LoVo (cell line): ENCODE data around the gene ERAP2.
"Not testable (repeated sequence)": the region's sequence is repeated elsewhere in the genome, so short reads cannot be mapped to it uniquely, and the experiment has no call there.

ENCODE experiments used
- DNase-seq: peaks from one replicate; pipeline ENCODE4 v3.0.0-alpha.2; 2016; ENCODE audit warnings: low spot score

The ERAP2 gene

GRCh38 chr5:96876292-96876850 lies at the start of gene ERAP2:
ERAP2 (plus strand) TSS chr5:96876500; CDS start chr5:96879686, 3,186 bp downstream.
- DNase-seq, result peak; percentile 64

- no peak for DNase-seq
Observed at GRCh38 chr5:96829297-96829696, 47.0 kb upstream of the ERAP2 start.

DNA sequence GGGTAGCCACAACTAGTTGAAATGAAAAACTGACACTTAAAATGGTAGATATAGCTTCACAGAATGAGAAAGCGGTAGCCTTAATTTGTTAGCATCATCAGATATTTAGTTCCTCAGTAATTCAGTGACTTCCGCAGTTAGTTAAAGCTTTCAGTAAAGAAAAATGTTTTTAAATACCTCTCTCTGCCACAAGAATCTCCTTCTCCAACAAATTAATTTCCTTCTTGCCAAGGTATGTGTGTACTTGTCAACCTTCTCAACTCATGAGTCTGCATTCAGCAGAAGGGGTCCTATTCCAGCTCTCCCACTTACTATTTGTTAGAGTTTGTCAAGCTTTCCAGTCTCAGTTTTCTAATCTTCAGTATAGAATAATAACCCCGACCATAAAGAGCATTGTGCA lies 42.3 kb upstream of the ERAP2 start:
- DNase-seq, result no peak

DNA sequence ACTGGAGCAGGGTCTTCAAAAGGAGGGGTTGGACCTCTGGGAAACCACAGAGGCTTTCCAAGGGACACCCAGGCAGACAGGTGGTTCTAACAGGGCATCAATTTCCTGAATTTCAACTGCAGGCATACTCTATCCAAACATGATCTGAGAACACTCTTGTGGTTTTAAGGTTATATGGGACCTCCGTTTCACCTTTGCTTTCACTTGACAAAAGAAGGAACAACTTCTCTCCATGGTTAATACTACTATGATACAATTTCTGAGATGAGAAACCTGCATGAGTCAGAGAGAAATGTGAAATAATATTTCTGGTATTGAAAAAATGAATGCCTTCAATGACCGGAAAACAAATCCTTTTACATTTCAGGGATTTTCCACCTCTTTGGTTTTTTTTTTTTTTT lies 40.5 kb upstream of the ERAP2 start:
- DNase-seq, result no peak

DNA sequence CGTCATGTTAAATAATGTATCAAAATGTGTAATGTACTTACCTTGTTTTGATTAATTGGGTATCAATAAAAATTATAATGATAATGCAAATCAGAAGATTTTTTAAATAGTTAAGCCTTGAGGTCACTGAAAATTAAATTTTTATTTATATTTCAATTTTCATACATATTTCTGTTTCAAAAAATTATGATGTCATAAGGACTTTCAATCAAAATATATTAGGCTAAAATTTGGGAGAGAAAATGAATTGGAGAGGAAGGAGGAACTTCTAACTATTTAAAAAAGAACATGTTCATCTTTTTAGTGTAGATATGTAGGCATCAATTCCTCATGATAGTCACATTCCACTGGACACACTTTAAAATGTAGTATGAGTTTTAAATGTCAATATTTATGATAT lies 39.5 kb upstream of the ERAP2 start:
- no peak for DNase-seq

GRCh38 chr5:96837303-96837702 lies 39.0 kb upstream of the ERAP2 start:
- DNase-seq, result no peak

- DNase-seq, result no peak
Observed at GRCh38 chr5:96838201-96839070, 37.9 kb upstream of the ERAP2 start.

- no peak for DNase-seq
Observed at GRCh38 chr5:96839071-96839592, 37.2 kb upstream of the ERAP2 start.

GRCh38 chr5:96841931-96842330 lies 34.4 kb upstream of the ERAP2 start:
- DNase-seq, result not testable (repeated sequence)

- DNase-seq, result no peak
Observed at GRCh38 chr5:96843140-96843539, 33.2 kb upstream of the ERAP2 start.

DNA sequence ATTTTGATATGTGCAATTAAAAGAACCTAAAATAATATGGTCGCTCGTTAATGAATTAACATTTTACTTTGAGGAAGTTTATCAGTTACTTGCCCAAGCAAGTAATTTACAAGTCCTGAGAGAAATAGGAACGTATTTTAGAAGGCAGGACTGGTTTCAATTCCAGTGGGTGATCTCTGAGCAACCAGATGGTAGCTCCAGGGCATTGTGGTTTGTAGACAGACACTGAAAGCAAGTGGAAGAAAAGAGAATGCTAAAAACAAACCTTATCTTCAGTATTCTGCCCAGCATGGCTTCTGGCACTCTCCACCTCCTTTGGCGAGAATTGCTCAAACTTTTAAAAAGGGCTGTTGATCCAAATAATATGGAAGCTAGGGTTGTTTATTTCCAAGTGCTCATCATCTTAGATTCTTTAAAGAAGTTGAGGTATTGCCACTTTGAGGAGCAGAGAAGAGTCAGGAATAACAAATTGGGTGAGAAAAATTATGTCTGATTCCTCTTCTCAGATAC lies 31.8 kb upstream of the ERAP2 start:
- no peak for DNase-seq

DNA sequence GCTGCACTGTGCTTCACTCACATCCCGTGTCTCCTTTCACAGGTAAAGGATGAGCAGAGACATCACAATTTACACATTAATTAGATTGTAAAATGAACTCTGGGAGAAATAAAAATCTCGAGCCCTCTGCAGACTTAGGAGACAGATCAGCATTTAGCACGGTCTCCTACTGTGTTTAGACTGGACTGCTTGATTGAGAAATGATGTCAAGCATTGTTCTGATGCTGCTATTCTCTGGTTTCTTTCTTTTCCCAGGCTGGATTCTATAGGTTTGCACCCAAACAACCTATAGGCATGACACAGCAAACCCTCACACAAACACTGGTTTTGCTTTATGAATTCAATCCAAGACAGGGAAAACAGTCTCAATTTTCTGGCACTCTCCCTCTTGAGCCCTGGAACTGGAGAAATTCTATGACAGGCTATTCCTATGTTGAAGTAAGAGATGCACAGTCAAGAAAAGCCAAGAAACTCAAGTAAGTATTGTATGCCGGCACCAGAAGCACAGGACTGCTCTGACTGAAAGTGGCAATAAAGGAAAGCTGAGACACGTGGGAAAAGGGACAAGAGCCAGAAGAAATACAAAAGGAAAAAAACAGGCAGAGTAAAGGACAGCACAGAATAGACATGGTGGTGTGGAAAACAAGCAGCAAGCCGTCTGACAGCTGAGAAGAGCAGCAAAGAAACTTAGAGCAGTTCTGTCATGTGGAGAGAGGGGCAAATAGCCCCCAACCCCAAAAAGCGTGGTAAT lies 24.8 kb upstream of the ERAP2 start:
- no peak for DNase-seq

DNA sequence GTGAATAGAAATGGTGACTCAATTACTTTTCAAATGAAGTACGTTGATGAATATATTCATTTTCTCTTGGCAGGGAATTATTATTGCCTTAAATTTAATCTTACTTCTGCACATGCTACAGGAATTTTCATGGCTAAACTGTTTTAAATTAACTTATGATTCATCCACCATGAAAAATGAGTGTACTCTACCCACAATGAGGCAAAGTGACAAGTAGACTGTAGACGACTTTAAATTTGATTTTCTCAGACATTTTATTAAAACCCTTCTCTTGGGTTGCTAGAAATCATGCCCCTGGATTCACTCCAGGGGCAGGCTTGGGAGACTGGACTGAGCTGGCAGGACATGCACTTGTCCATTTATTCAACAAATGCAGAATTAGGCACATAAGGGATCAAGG lies 23.5 kb upstream of the ERAP2 start:
- no peak for DNase-seq

DNA sequence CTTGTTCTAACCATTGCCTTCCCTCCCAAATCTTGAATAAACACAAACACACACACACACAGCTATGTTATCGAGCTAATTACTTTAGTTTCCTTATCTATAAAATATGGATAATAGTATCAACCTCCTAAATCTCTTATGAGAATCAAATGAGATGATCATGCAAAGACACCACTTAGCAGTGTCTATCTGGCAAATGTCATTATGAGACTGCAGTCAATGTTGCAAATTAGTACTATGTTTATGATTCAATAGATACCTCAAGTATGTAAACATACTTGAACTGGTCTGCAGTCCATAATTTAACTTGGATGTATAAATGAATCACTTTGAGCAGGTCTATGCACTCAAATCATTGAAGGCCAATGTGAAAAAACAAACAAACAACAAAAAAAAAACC lies 22.2 kb upstream of the ERAP2 start:
- no peak for DNase-seq

- DNase-seq, result peak; percentile 9
Observed at GRCh38 chr5:96855031-96855872, 21.0 kb upstream of the ERAP2 start.

GRCh38 chr5:96856371-96856770 lies 19.9 kb upstream of the ERAP2 start:
- no peak for DNase-seq

GRCh38 chr5:96857454-96857853 lies 18.8 kb upstream of the ERAP2 start:
- DNase-seq, result no peak

DNA sequence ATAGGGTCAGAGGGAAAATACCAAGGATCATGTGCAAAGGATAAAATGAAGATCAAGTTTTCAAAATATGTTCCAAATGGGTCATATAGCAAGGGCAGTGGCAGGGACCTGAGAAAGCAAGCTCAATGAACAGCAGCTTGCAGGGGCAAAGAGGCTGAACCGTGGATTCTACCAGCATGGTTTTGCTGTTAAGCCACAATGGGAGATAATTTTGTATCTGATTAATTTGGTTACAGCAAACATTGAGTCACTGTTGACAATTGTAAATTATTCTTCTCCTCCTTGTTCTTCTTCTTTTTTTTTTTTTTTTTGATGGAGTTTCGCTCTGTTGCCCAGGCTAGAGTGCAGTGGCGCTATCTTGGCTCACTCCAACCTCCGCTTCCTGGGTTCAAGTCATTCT lies 18.4 kb upstream of the ERAP2 start:
- DNase-seq, result no peak

DNA sequence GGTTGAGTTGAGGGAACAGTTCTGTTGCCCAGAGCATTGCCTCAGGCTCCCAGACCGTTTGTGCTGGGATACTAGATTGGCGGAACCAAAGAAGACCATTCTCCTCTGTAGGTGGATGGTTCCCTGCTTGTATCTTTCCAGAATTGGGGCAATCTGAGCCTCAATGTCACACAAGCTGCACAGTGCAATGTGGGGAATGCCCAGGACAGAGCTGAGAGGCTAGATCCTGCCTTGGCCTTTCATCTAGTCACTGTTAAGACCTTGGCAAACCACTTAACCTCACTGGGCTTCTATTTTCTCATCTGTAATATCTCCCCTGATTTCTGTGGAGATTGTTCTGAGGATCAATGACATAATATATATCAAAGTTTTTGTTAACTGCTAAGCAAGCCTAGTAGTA lies 16.9 kb upstream of the ERAP2 start:
- DNase-seq, result no peak

DNA sequence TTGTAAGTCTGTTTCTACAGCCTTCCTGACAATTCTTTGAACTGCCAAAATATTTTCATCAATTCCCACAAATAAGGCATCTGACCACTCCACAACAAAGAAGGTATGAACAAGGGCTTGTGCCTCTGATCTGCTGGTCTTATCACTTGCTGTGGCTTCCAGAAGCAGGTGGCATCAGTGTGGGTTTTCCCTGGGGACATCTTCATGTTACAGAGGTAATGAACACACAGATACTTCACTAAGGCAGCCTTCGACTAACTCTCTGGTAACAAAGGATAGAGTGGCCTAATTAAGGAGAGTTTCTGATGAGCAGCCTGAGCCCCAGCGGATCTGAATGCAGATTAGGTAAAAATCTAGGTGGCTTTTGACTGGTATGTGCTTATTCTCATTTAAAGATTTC lies 15.2 kb upstream of the ERAP2 start:
- DNase-seq, result no peak

DNA sequence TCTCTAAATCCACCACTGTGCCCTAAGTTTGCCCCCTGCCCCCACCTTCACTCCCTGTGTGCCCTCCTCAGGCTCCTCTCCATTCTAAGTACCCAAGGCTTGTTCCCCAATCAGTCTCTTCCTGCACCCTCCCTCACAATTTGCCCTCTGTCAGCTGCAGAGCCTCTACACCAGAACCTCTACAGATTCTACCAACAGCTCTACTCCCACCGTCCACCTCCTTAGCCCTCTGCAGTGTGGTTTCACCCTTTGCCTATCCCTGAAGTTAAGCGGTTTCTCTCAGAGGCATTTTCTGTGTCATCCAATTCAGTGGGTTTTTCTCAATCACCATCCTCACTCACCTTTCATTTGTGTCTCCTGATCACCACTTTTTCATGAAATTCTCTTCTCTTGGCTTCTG lies 13.2 kb upstream of the ERAP2 start:
- no peak for DNase-seq
